Pancreas (tissue), 10 donors: Measurements from ENCODE around the gene PNPT1. TPM values are rescaled to one million over a fixed set of nuclear protein-coding genes. Genes with fewer than 3 reads are reported as not detected.

ENCODE experiments used
- ATAC-seq, 4 donors: fragments of 200-7000 bp; cut with Tn5 transposase; one replicate each; pipeline versions ENCODE4 v1.8.0 to v1.9.1; 2020; ENCODE audit warnings: mild to moderate bottlenecking in 4 of 4, moderate library complexity in 4 of 4
- DNase-seq, 6 donors: peaks; one replicate each; pipeline ENCODE4 v3.0.0-alpha.2; 2020
- FAIRE-seq: peaks from 2 replicates; lab custom pipeline; 2012; peaks lifted over from hg19 to GRCh38; lab: Jason Lieb, UNC
- H3K27ac ChIP-seq, 4 donors: fragments of 200-600 bp; sonication (generic); 1 replicate in 3 of 4; 2 replicates in 1 of 4; pipeline versions ENCODE4 v1.5.0 to v1.8.0; 2020
- H3K27me3 ChIP-seq, 4 donors: fragments of 200-600 bp; one replicate each; pipeline ENCODE4 v1.8.0; 2021
- H3K36me3 ChIP-seq, 3 donors: fragments of 200-600 bp; sonication (generic) in 1 of 3; one replicate each; pipeline versions ENCODE4 v1.5.0 to v1.8.0; 2020 to 2021
- H3K4me1 ChIP-seq, 3 donors: fragments of 200-600 bp; one replicate each; pipeline ENCODE4 v1.8.0; 2021
- H3K4me3 ChIP-seq, 4 donors: fragments of 200-600 bp; sonication (generic) in 2 of 4; one replicate each; pipeline versions ENCODE4 v1.5.0 to v1.8.0; 2020 to 2021
- H3K9me3 ChIP-seq, 4 donors: fragments of 200-600 bp; one replicate each; pipeline ENCODE4 v1.8.0; 2021
- WGBS, 2 donors: extraction: QIAGEN DNeasy Blood & Tissue Kit; methylation state at CpG; one replicate each; pipeline ENCODE4 v1.1.7; 2013; 5-methylcytosine and 5-hydroxymethylcytosine counted together
- intact Hi-C, 3 donors: fragments of 100-400 bp; cut with DNase I; formaldehyde crosslinking; loops; one replicate each; pipeline versions ENCODE4 v1.11.1 to v1.14.2; 2022
- polyA plus RNA-seq, 2 donors: library from polyadenylated mRNA; stranded (reverse); fragments of 200-250 nt; gene quantifications; one replicate each; pipeline ENCODE4 v1.2.3, GENCODE V29; 2013
- total RNA-seq, 6 donors: library from RNA; stranded (reverse); fragmentation: NEBNext Ultra II Directional in 4 of 6; extraction: Animal tissue kit (Norgen Biotek cat#: 25700) in 4 of 6; gene quantifications; one replicate each; pipeline versions ENCODE4 v1.2.1 to v1.2.4, GENCODE V29; 2021 to 2023
- TF ChIP-seq, protein P1 (sequence below), 4 donors: fragments of 200-600 bp; sonication (generic) in 3 of 4; IDR thresholded peaks; one replicate each; pipeline versions ENCODE4 v1.5.0 to v1.8.0; 2021; ENCODE audit warnings: antibody characterized with exemption in 4 of 4
- donor health status: healthy with polysubstance abuse.
- donor health status: DM: no; HTN: no; CAD: no; lungs with moderate emphysema.
- donor health status: DM: no; HTN: no; CAD: no.
- donor health status: control.
- donor health status: control.
- donor health status: Bipolar disorder and iron deficiency.
- donor health status: DM: yes; HTN: yes; CAD: no.
- donor health status: DM: no; HTN: no; CAD: no.
- donor health status: DM: no; HTN: no; CAD: no.
- donor health status: DM: yes; HTN: yes; CAD: no.

PNPT1 gene
- total and polyA plus RNA-seq, 8 donors = 5.5 to 17.6 (median 12.2) TPM

- DNase-seq (no peak), FAIRE-seq (no peak), ATAC-seq (no peak)
- Histone ChIP-seq H3K4me3 (peak overlapping the region in 2 of 4 donors; percentile 8 to 19), H3K36me3 (peaks cover 0 to 26% (median 3%) of the 10 kb centered on the region in 3 donors), H3K27me3 (no peaks in the 10 kb centered on the region), H3K4me1 (peaks cover 44 to 50% (median 45%) of the 10 kb centered on the region in 3 donors), H3K27ac (peak overlapping the region in 3 of 4 donors; percentile 18 to 93 (median 91)), H3K9me3 (no peaks in the 10 kb centered on the region)
- intact Hi-C loops = no loop called here
- TF ChIP-seq, protein P1, sequence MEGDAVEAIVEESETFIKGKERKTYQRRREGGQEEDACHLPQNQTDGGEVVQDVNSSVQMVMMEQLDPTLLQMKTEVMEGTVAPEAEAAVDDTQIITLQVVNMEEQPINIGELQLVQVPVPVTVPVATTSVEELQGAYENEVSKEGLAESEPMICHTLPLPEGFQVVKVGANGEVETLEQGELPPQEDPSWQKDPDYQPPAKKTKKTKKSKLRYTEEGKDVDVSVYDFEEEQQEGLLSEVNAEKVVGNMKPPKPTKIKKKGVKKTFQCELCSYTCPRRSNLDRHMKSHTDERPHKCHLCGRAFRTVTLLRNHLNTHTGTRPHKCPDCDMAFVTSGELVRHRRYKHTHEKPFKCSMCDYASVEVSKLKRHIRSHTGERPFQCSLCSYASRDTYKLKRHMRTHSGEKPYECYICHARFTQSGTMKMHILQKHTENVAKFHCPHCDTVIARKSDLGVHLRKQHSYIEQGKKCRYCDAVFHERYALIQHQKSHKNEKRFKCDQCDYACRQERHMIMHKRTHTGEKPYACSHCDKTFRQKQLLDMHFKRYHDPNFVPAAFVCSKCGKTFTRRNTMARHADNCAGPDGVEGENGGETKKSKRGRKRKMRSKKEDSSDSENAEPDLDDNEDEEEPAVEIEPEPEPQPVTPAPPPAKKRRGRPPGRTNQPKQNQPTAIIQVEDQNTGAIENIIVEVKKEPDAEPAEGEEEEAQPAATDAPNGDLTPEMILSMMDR (IDR thresholded peaks at IDR 0.05) = no peak
- WGBS, 2 donors = 90 to 92% methylated on average over 3 of the region's 3 CpGs
Measured at GRCh38 chr2:55610954-55611743, 82.5 kb downstream of the PNPT1 start.

- Histone ChIP-seq H3K9me3 (no peaks in the 10 kb centered on the region), H3K27me3 (no peaks in the 10 kb centered on the region), H3K27ac (peak overlapping the region in 3 of 4 donors; percentile 18 to 93 (median 91)), H3K4me3 (peak overlapping the region in 2 of 4 donors; percentile 8 to 19), H3K4me1 (peaks cover 42 to 47% (median 46%) of the 10 kb centered on the region in 3 donors), H3K36me3 (peaks cover 0 to 24% (median 3%) of the 10 kb centered on the region in 3 donors)
- FAIRE-seq = no peak
- intact Hi-C loops = no loop called here
- peak; percentile 69 to 89 (median 84) for ATAC-seq
- TF ChIP-seq, protein P1 (IDR thresholded peaks at IDR 0.05) = no peak
- WGBS, 2 donors = 11 to 13% methylated on average over 1 of the region's 1 CpG
- no peak for DNase-seq
Measured at GRCh38 chr2:55609938-55610578, 83.6 kb downstream of the PNPT1 start.

- ATAC-seq (peak; percentile 17 to 59 (median 51)), FAIRE-seq (no peak), DNase-seq (no peak)
- TF ChIP-seq, protein P1 (IDR thresholded peaks at IDR 0.05) = no peak
- no peaks in the 10 kb centered on the region for H3K27me3 ChIP-seq
- H3K9me3 ChIP-seq = no peaks in the 10 kb centered on the region
- intact Hi-C loops = no loop called here
- peaks cover 38 to 44% (median 41%) of the 10 kb centered on the region in 3 donors for H3K4me1 ChIP-seq
- H3K27ac ChIP-seq = peak overlapping the region in 3 of 4 donors; percentile 52 to 93 (median 91)
- peaks cover 0 to 17% (median 3%) of the 10 kb centered on the region in 3 donors for H3K36me3 ChIP-seq
- no peak overlapping the region for H3K4me3 ChIP-seq
- WGBS, 2 donors = 22 to 30% methylated on average over 8 of the region's 8 CpGs
Measured at GRCh38 chr2:55609193-55609794, 84.3 kb downstream of the PNPT1 start.

DNA sequence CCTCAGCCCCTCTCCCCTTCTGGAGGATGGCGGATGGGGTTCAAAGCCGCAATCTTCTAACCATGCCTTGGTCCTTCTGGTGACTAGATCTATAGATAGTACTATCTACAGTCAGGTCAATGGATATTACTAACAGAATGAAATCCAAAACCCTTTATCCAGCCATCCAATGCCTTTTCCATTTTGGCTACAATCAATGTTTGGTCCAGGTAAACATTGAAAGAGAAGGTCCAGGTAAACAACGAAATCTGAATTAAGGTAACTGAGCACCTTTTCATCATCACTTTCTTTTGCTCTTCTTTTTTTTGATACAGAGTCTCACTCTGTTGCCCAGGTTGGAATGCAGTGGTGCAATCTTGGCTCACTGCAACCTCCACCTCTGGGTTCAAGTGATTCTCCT lies 85.9 kb downstream of the PNPT1 start:
- no peaks in the 10 kb centered on the region for H3K9me3 ChIP-seq
- TF ChIP-seq, protein P1 (IDR thresholded peaks at IDR 0.05) = no peak
- H3K4me1 ChIP-seq = peaks cover 46 to 49% (median 48%) of the 10 kb centered on the region in 3 donors
- H3K4me3 ChIP-seq = no peak overlapping the region
- DNase-seq (no peak), ATAC-seq (no peak), FAIRE-seq (no peak)
- WGBS, 2 donors = 72 to 74% methylated on average over 3 of the region's 3 CpGs
- peaks cover 0 to 6% (median 3%) of the 10 kb centered on the region in 3 donors for H3K36me3 ChIP-seq
- intact Hi-C loops = no loop called here
- no peaks in the 10 kb centered on the region for H3K27me3 ChIP-seq
- H3K27ac ChIP-seq = peak overlapping the region in 1 of 4 donors; percentile 91
